Endothelial cell of umbilical vein (primary cell): ENCODE data around the gene CERS5. TPM values are rescaled to one million over a fixed set of nuclear protein-coding genes. Genes with fewer than 3 reads are reported as not detected.
"Not testable (repeated sequence)": the region's sequence is repeated elsewhere in the genome, so short reads cannot be mapped to it uniquely, and the experiment has no call there.

ENCODE experiments used
- BruUV-seq: library from RNA; stranded (reverse); fragments of 400-500 nt; replicated peaks from 2 replicates; lab custom pipeline; 2021; lab: Mats Ljungman, UMichigan
- CTCF ChIA-PET: fragments of 300-600, 350-600 bp; sonication (Branson Sonifier 250); formaldehyde crosslinking; loops from one replicate; lab custom pipeline; 2021; ENCODE audit warnings: antibody characterized with exemption, inconsistent platforms; lab: Charles Lee
- POLR2A ChIA-PET: fragments of 300-600, 350-600 bp; sonication (Branson Sonifier 250); formaldehyde crosslinking; loops from one replicate; lab custom pipeline; 2021; ENCODE audit warnings: antibody characterized with exemption, inconsistent platforms; lab: Charles Lee
- DNase-seq: peaks from one replicate; pipeline ENCODE4 v3.0.0-alpha.2; 2011; ENCODE audit warnings: low read depth, low spot score
- FAIRE-seq: peaks from 2 replicates; lab custom pipeline; 2011; peaks lifted over from hg19 to GRCh38; lab: Jason Lieb, UNC
- H2AFZ ChIP-seq: 2 replicates; pipeline ENCODE4 v1.6.0; 2012; ENCODE audit warnings: low read depth, low read length, control low read depth, inconsistent platforms
- H3K27ac ChIP-seq: 2 replicates; pipeline ENCODE4 v1.5.1; 2011; ENCODE audit warnings: low read depth, mild to moderate bottlenecking, control low read depth, low read length, moderate library complexity; ENCODE audit not compliant: insufficient read depth
- H3K27me3 ChIP-seq, 2 experiments: 2 replicates each; pipeline versions ENCODE4 v1.6.0 to v1.6.1; 2011; ENCODE audit warnings: low read length in 2 of 2, mixed read lengths in 1 of 2; ENCODE audit not compliant: control insufficient read depth in 2 of 2, insufficient read depth in 2 of 2
- H3K36me3 ChIP-seq, 2 experiments: 2 replicates in 1 of 2; 3 replicates in 1 of 2; pipeline ENCODE4 v1.5.1; 2011; ENCODE audit warnings: low read length in 2 of 2, mild to moderate bottlenecking in 1 of 2, moderate library complexity in 1 of 2; ENCODE audit not compliant: control insufficient read depth in 2 of 2, insufficient read depth in 2 of 2; ENCODE audit errors: extremely low read depth in 1 of 2
- H3K4me1 ChIP-seq: 3 replicates; pipeline ENCODE4 v1.5.1; 2011; ENCODE audit warnings: mild to moderate bottlenecking, low read length; ENCODE audit not compliant: control insufficient read depth, insufficient read depth; ENCODE audit errors: extremely low read depth
- H3K4me2 ChIP-seq: 2 replicates; pipeline ENCODE4 v1.6.1; 2011; ENCODE audit warnings: low read length, control low read depth, mixed read lengths; ENCODE audit not compliant: insufficient read depth
- H3K4me3 ChIP-seq, 3 experiments: fragments of 200-600 bp in 1 of 3; sonication (generic), shearing (Covaris generic) in 1 of 3; replicated peaks in 1 of 3; 2 replicates each; pipeline ENCODE4 v1.5.1; 2011 to 2016; ENCODE audit warnings: control low read depth in 3 of 3, low read length in 3 of 3, mild to moderate bottlenecking in 2 of 3, inconsistent platforms in 1 of 3, low read depth in 1 of 3, moderate library complexity in 1 of 3; ENCODE audit not compliant: insufficient read depth in 1 of 3
- H3K79me2 ChIP-seq: 2 replicates; pipeline ENCODE4 v1.6.0; 2012; ENCODE audit warnings: low read length, inconsistent platforms; ENCODE audit not compliant: control insufficient read depth, insufficient read depth
- H3K9ac ChIP-seq: replicated peaks from 2 replicates; pipeline ENCODE3; 2011; ENCODE audit warnings: low read length, control low read depth; ENCODE audit not compliant: insufficient read depth; ENCODE audit errors: extremely low read depth
- H3K9me1 ChIP-seq: replicated peaks from 3 replicates; pipeline ENCODE4 v1.6.0; 2011; ENCODE audit warnings: mild to moderate bottlenecking, low read length; ENCODE audit not compliant: control insufficient read depth, insufficient read depth; ENCODE audit errors: extremely low read depth
- H3K9me3 ChIP-seq: replicated peaks from 2 replicates; pipeline ENCODE4 v1.5.1; 2012; ENCODE audit warnings: low read length, inconsistent platforms; ENCODE audit not compliant: control insufficient read depth, insufficient read depth
- H4K20me1 ChIP-seq: replicated peaks from 2 replicates; pipeline ENCODE3; 2011; ENCODE audit warnings: mild to moderate bottlenecking, low read length; ENCODE audit not compliant: control insufficient read depth, insufficient read depth; ENCODE audit errors: extremely low read depth
- EZH2 ChIP-seq: IDR thresholded peaks from 2 replicates; pipeline ENCODE4 v1.6.1; 2012; ENCODE audit warnings: borderline replicate concordance, low read depth, mild to moderate bottlenecking, moderate library complexity, low read length, inconsistent platforms; ENCODE audit not compliant: severe bottlenecking
- FOS ChIP-seq: IDR thresholded peaks from 2 replicates; pipeline ENCODE4 v1.6.1; 2011; ENCODE audit warnings: mild to moderate bottlenecking, low read length, moderate library complexity, borderline replicate concordance; ENCODE audit not compliant: insufficient read depth
- GATA2 ChIP-seq: IDR thresholded peaks from 2 replicates; pipeline ENCODE4 v1.7.0; 2011; ENCODE audit warnings: low read depth, mild to moderate bottlenecking, moderate library complexity, mixed read lengths, low read length; ENCODE audit not compliant: insufficient read length, insufficient read depth
- POLR2A ChIP-seq: IDR thresholded peaks from 2 replicates; pipeline ENCODE4 v1.6.1; 2012; ENCODE audit warnings: low read depth, mild to moderate bottlenecking, control low read depth, low read length
- POLR2AphosphoS5 ChIP-seq: IDR thresholded peaks from 2 replicates; pipeline ENCODE4 v1.6.1; 2012; ENCODE audit warnings: low read depth, mild to moderate bottlenecking, control low read depth, low read length, moderate library complexity; ENCODE audit not compliant: insufficient read depth
- dilution Hi-C: fragments of 300-500 bp; cut with MboI; formaldehyde crosslinking; loops from one replicate; pipeline ENCODE4 v1.15.0; 2019; ENCODE audit warnings: low sequenced_read_pairs; ENCODE audit not compliant: extremely low pct_ligation_motif_present
- intact Hi-C: fragments of 100-400 bp; cut with micrococcal nuclease; formaldehyde crosslinking; loops from one replicate; pipeline ENCODE4 v1.10.0; 2022
- polyA plus RNA-seq, 4 experiments: library from polyadenylated mRNA; depleted of rRNA in 3 of 4; stranded (reverse) in 3 of 4; unstranded in 1 of 4; fragments of >200 nt; gene quantifications; 2 replicates each; pipeline versions ENCODE4 v1.2.1 to v1.2.3, GENCODE V29; 2011 to 2012; ENCODE audit warnings: missing spikeins in 1 of 4
- total RNA-seq: library from RNA; stranded (reverse); gene quantifications from 2 replicates; pipeline ENCODE4 v1.2.3, GENCODE V29; 2021
- TF ChIP-seq, protein P1 (sequence below), 2 donors: IDR thresholded peaks; 1 replicate in 1 of 2; 2 replicates in 1 of 2; pipeline ENCODE4 v1.5.1; 2011; ENCODE audit warnings: low read length in 2 of 2, mild to moderate bottlenecking in 2 of 2, moderate library complexity in 2 of 2, control low read depth in 1 of 2, inconsistent platforms in 1 of 2, low read depth in 1 of 2; ENCODE audit not compliant: insufficient read depth in 1 of 2; ENCODE audit errors: extremely low read depth in 1 of 2
- TF ChIP-seq, protein P2 (sequence below): IDR thresholded peaks from 2 replicates; pipeline ENCODE4 v1.6.1; 2011; ENCODE audit not compliant: insufficient read depth, insufficient read length

The CERS5 gene
- total and polyA plus RNA-seq, 2 donors (not counting 3 experiments of a cell fraction or from before 2014, with no cell fraction given) = 60.4 to 108 TPM

DNA sequence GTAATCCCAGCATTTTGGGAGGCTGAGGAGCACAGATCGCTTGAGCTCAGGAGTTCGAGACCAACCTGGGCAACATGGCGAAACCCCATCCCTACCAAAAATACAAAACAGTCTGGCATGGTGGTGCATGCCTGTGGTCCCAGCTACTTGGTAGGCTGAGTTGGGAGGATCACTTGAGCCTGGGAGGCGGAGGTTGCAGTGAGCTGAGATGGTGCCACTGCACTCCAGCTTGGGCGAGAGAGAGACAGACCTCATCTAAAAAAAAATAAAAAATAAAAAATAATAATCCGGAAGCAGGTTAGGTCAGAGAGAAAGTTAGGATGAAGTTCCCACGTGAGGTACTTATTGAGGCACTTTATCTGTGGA lies 82.8 kb downstream of the CERS5 start:
- H3K4me3 ChIP-seq = peak overlapping the region; percentile 51 to 95 (median 80)
- peak overlapping the region; percentile 72 for H3K27ac ChIP-seq
- H4K20me1 ChIP-seq, FAIRE-seq, H3K9me1 ChIP-seq, H3K27me3 ChIP-seq, intact Hi-C loops, H3K9me3 ChIP-seq, BruUV-seq, DNase-seq, dilution Hi-C loops: not testable (repeated sequence)
- peak overlapping the region; percentile 78 for H3K9ac ChIP-seq
- H2AFZ ChIP-seq = peak overlapping the region; percentile 84
- POLR2A ChIA-PET = interaction anchor here (0.7 to 1.9 kb wide), 10 partner anchors 14 to 840 kb away, joined by 3 to 17 read pairs (median 4); partner anchors contain the start of genes CERS5, COX14 and RACGAP1
- H3K4me1 ChIP-seq = peaks cover 35% of the 10 kb centered on the region
- H3K36me3 ChIP-seq = peaks cover 13% of the 10 kb centered on the region in 2 experiments
- peaks cover 14% of the 10 kb centered on the region for H3K79me2 ChIP-seq
- peak; percentile 30 for TF ChIP-seq POLR2A
- H3K4me2 ChIP-seq = peak overlapping the region; percentile 96
- CTCF ChIA-PET = interaction anchor here (0.6 to 5.6 kb wide), 32 partner anchors 8 to 230 kb away, joined by 3 to 89 read pairs (median 4); partner anchors contain the start of genes CERS5, COX14, LIMA1 and RACGAP1

DNA sequence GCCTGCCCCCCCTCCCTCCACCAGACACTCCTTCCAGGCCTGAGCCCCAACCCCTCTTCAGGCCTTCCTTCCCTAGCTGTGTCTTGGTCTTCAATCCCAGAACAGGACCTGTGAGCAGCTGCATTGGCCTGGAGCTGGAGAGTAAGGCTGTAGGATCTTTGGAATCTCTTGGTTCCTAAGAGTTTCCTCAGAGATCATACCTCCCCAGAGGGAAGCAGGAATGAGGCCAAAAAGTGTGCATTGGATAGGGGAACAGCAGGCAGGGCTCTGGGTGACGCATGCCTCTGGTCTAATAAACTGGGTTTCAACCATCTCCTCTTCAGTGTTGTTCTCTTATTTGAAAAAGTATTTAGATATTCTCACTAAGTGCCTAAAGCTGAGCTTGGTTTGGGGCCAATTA lies 83.9 kb downstream of the CERS5 start:
- FAIRE-seq (no peak), DNase-seq (no peak)
- H3K36me3 ChIP-seq = peaks cover 6 to 9% of the 10 kb centered on the region in 2 experiments
- no TSS peak for BruUV-seq
- H3K27me3 ChIP-seq = no peaks in the 10 kb centered on the region
- H3K27ac ChIP-seq = no peak overlapping the region
- no peak overlapping the region for H3K4me2 ChIP-seq
- no peaks in the 10 kb centered on the region for H3K9me1 ChIP-seq
- no peaks in the 10 kb centered on the region for H4K20me1 ChIP-seq
- no peak overlapping the region for H3K9ac ChIP-seq
- TF ChIP-seq GATA2 (no peak), POLR2AphosphoS5 (no peak), EZH2 (no peak), FOS (no peak), POLR2A (no peak)
- TF ChIP-seq, protein P1, sequence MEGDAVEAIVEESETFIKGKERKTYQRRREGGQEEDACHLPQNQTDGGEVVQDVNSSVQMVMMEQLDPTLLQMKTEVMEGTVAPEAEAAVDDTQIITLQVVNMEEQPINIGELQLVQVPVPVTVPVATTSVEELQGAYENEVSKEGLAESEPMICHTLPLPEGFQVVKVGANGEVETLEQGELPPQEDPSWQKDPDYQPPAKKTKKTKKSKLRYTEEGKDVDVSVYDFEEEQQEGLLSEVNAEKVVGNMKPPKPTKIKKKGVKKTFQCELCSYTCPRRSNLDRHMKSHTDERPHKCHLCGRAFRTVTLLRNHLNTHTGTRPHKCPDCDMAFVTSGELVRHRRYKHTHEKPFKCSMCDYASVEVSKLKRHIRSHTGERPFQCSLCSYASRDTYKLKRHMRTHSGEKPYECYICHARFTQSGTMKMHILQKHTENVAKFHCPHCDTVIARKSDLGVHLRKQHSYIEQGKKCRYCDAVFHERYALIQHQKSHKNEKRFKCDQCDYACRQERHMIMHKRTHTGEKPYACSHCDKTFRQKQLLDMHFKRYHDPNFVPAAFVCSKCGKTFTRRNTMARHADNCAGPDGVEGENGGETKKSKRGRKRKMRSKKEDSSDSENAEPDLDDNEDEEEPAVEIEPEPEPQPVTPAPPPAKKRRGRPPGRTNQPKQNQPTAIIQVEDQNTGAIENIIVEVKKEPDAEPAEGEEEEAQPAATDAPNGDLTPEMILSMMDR (IDR thresholded peaks at IDR 0.05; ENCODE audit: extremely low read depth in 1 of 2, insufficient read depth in 1 of 2, low read depth in 1 of 2, low read length in 2 of 2) = no peak
- TF ChIP-seq, protein P2, sequence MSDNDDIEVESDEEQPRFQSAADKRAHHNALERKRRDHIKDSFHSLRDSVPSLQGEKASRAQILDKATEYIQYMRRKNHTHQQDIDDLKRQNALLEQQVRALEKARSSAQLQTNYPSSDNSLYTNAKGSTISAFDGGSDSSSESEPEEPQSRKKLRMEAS = no peak
- no peak overlapping the region for H3K4me3 ChIP-seq
- peaks cover 26% of the 10 kb centered on the region for H3K4me1 ChIP-seq
- POLR2A ChIA-PET = no interaction called here
- no peaks in the 10 kb centered on the region for H3K9me3 ChIP-seq
- CTCF ChIA-PET = interaction anchor here (0.6 to 5.6 kb wide), 7 partner anchors 13 to 223 kb away, joined by 3 to 89 read pairs (median 4); partner anchors contain the start of gene COX14
- peaks cover 10% of the 10 kb centered on the region for H3K79me2 ChIP-seq
- intact Hi-C loops (no loop called here), dilution Hi-C loops (no loop called here)
- no peak overlapping the region for H2AFZ ChIP-seq
